ENCODE data around the gene SIRT2.
"Not testable (repeated sequence)": the region's sequence is repeated elsewhere in the genome, so short reads cannot be mapped to it uniquely, and the experiment has no call there.

SIRT2 gene

GRCh38 chr19:38898788-38899446, 501 bp downstream of the SIRT2 start:
- DNase-seq (ENCODE audit: low read depth in 4 of 4, low spot score in 1 of 4): no peak

- DNase-seq (ENCODE audit: low read depth in 4 of 4, low spot score in 1 of 4): no peak
Measured at GRCh38 chr19:38894968-38895367, 4.5 kb downstream of the SIRT2 start.

DNA sequence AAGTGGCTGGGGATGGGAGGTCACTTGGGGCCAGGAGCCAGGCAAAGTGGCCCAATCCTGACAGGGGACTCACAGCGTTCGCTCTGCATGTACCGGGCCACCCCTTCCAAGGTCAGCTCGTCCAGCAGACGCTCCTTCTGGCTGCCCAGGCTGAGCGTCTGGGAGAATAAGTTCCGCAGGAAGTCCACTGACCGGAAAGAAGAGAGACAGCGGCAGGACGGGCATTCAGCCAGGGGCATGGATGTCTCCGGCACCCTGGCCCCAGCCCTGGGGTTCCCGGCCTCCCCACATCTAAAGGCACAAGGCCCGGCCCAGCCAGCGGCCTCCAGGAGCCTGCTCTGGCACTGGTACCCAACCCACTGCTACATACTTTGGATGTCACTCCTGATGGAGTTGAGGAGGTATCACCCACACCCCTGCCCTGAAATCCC, 6.1 kb downstream of the SIRT2 start:
- DNase-seq (ENCODE audit: low read depth in 4 of 4, low spot score in 1 of 4): no peak

DNA sequence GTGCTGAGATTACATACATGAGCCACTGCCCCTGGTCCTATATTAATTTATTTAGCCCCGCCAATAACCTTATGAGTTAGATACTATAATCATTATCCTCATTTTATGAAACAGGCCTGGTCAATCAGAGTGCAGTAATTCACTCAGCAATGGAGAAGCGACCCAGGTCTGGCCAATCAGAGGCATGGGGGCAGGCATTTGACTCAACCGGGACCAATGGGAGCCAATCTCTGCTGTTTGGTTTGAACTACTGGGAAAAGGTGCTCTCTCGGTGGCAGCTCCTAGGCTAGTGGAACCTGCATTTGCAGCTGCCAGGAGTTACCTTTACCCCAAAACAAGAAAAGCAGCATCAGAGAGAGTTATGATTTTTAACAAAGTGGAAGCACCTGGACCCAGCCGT, 6.6 kb downstream of the SIRT2 start:
- DNase-seq (ENCODE audit: low read depth in 4 of 4, low spot score in 1 of 4): no peak

GRCh38 chr19:38891771-38892170, 7.6 kb downstream of the SIRT2 start:
- no peak for DNase-seq (ENCODE audit: low read depth in 4 of 4, low spot score in 1 of 4)

GRCh38 chr19:38890686-38891085, 8.7 kb downstream of the SIRT2 start:
- DNase-seq (ENCODE audit: low read depth in 4 of 4, low spot score in 1 of 4): no peak

- DNase-seq (ENCODE audit: low read depth in 4 of 4, low spot score in 1 of 4): no peak
Measured at GRCh38 chr19:38889803-38890202, 9.6 kb downstream of the SIRT2 start.

GRCh38 chr19:38888876-38889275, 10.5 kb downstream of the SIRT2 start:
- no peak for DNase-seq (ENCODE audit: low read depth in 4 of 4, low spot score in 1 of 4)

DNA sequence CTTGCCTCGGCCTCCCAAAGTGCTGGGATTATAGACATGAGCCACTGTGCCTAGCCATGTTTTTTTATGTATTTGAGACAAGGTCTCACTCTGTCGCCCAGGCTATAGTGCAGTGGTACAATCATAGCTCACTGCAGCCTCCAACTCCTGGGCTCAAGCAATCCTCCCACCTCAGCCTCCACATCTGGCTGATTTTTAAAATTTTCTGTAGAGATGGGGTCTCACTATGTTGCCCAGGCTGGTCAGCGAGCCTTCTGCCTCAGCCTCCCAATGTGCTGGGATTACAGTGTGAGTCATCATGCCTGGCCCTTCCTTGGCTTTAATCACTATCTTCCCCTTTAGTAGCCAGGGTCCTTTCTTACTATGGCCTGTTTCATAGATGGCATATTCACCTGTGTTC, 14.7 kb downstream of the SIRT2 start:
- not testable (repeated sequence) for DNase-seq (ENCODE audit: low read depth in 4 of 4, low spot score in 1 of 4)

DNA sequence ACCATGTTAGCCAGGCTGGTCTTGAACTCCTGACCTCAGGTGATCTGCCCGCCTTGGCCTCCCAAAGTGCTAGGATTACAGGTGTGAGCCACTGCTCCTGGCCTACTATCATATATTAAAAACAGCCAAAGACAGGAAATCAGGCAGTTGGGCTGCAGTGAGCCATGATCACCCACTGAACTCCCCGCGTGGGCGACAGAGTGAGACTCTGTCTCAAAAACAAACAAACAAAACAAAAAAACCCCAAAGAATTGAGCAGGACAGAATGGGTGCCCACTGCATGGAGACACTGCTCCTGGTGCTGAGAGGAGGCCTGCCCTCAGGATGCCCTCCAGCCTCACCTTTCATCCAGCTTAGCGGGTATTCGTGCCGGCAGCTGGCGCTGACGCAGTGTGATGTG, 16.1 kb downstream of the SIRT2 start:
- no peak for DNase-seq (ENCODE audit: low read depth in 4 of 4, low spot score in 1 of 4)

GRCh38 chr19:38880882-38881609, 18.4 kb downstream of the SIRT2 start:
- no peak for DNase-seq (ENCODE audit: low read depth in 4 of 4, low spot score in 1 of 4)

DNA sequence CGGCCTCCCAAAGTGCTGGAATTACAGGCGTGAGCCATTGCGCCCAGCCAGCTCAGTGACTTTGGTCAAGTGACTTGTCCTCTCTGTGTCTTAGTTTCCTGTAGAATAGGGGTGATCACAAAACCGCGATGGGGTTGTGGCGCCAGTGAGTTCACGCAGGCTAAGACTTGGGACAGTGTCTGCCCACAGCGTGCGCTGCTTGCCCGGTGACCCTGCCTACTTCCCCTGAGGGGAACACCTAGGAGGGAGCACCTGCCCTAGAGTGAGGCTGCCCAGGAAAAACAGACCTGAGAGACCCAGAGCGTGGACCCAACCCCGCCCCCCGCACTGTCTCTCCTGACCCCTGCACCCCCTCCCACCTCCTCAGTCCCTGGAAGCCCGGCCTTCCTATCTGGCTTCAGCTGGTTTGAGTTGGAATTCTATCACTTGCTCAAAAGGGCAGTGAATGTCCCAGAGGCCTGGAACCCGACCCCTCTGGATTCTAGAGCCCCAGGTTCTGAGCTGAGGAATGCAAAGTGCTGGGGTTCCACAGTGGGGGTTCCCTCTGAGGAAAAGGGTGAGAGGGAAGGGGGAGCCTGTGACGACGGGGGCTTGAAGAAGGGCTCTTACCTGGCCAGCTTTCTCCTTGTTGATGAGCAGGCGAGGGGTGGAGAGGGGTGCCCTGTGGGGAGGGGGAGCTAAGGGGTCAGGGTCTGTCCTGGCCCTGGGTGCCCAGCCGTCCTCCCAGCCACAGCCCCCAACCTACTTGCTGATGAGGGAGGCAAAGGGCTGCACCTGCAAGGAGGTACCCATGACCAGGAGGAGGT, 19.1 kb downstream of the SIRT2 start:
- no peak for DNase-seq (ENCODE audit: low read depth in 4 of 4, low spot score in 1 of 4)

GRCh38 chr19:38879400-38879751, 20.0 kb downstream of the SIRT2 start:
- no peak for DNase-seq (ENCODE audit: low read depth in 4 of 4, low spot score in 1 of 4)

DNA sequence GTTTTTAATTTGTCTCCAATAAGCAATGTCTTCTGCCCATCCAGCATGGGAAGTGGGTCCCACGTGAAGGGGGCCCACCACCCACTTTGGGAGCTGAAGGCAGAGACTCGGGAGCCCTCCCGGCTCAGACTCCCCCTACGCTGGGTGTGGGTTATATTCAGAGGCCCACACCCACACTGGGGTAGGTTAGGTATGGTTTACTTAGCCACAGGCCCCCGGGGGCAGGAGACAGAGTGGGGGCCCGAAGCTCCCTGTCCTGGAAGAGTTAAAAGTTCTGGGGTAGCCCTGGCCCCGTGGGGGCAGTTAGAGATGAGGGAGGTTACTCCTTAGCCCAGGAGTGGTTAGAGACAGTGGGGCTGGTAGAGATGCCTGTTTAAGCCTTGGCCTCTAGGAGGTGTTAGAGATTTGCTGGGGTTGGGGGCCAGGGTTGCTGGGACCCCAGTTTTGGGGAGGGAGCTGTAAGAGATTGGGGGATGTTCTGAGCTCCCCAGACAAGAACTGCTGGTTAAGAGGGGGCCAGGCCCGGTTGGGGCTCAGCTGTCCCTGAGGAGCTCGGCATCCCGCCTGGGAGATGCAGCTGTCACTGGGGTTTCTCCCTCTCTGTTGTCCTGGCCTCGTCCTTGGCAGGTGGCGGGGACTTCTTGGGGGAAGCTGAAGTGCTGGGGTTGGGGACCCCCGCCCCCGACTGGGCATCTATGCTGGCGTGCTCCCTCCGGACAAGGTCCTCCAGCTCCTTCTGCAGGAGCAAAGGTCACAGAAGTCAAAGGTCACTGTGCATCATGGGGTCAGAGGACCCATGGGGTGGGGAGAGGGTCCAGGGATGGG, 20.6 kb downstream of the SIRT2 start:
- DNase-seq (ENCODE audit: low read depth in 4 of 4, low spot score in 1 of 4): no peak

DNA sequence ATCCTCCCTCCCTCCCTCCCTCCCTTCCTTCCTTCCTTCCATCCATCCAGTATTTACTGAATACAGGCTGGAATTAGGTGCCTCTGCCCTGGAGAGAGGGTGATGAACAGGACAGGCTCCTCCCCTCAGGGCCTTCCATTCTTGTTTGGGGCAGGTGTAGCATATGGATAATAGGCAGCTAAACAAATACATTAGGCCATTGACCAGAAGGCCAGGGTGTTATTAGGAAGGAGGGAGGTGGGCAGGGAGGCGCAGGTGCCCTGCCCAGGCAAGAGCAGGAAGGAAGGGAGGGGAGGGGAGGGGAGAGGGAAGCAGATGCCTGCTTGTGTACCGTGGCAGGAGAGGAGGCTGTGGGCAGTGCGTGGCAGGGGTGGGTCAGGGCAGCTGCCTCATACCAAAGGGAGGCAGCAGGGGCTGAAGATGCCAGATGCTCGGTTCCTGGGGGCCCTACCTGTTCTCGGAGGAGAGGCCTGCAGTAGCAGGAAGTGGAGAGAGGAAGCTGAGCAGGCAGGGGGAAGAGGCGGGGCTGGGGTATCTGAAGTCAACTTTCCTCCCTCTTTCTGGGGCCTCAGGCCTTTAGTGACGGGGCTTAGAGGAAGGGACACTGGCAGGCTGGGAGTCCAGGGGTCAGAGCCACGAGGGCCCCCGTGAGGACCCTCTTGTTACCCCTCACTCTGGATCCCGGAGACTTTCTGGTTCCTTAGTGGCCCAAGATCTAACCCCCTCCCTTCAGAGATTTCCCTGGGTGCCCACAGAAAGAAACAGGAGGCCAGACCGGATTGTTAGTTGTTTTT, 21.4 kb downstream of the SIRT2 start, which contains the start of gene RINL:
Gene RINL, minus strand, starts transcription at position 495 of the 794 bp plus-strand sequence. CDS start 1,533 bp downstream, outside the sequence.
- DNase-seq (ENCODE audit: low read depth in 4 of 4, low spot score in 1 of 4): peak in 2 of 4 experiments; percentile 56 to 61

DNA sequence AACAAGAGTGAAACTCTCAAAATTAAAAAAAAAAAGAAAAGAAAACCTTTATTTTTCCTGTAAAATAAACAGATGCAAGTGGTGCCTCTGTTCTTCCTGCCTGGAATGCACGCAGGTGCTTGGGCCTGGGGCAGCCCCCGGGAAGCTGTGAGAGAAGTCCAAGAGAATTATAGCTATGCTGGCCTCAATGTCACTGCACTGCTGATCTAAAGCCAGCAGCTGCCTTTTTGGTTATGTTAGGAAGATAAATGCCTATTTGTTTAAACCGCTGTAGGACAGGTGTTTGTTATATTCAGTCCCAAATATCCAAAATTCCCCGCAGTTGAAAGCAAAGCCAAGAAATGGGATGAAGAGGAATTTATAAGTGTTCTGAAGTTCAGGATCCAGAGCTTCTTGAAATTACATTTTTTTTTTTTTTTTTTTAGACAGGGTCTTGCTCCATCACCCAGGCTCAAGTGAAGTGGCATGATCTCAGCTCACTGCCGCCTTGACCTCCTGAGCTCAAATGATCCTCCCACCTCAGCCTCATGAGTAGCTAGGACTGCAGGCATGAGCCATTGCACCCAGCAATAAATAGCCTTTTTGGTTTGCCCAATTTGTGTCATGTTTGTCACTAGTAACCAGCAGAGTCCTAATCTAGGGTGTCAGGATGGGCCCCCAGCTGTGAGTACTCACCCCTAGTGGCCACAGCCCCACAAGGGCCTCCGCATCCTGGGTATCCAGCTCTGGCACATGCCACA, 23.6 kb downstream of the SIRT2 start:
- DNase-seq (ENCODE audit: low read depth in 4 of 4, low spot score in 1 of 4): no peak

DNA sequence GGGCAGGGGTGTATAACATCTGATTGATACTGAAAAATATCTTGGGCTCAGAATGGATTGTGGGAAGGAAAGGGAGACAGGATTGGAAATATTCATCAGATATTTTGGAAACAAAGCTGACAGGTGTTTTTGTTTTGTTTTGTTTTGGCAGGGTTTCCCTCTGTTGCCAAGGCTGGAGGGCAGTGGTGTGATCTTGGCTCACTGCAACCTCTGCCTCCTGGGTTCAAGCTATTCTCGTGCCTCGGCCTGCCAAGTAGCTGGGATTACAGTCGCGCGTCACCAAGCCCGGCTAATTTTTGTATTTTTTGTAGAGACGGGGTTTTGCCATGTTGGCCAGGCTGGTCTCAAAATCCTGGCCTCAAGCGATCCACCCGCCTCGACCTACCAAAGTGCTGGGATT, 26.0 kb downstream of the SIRT2 start:
- not testable (repeated sequence) for DNase-seq (ENCODE audit: low read depth in 4 of 4, low spot score in 1 of 4)

DNA sequence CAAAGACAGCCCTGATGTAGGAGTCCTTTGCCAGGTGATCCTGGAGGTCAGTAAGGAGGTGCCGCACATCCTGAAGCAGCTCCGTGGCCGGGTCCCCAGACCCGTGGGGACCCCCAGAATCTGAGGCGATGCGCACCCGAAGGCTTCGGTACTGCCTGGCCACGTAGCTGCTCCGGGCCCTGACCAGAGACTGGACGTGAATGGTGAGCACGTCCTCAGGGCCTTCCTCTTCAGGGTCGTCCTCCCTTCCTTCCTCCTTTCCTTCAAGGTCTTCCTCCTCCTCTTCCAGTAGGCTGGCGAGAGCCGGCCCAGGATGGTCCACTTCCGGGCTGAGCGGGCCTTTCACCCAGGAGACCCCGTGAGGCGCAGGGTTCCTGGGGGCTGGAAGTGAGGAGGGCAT, 28.8 kb downstream of the SIRT2 start:
- no peak for DNase-seq (ENCODE audit: low read depth in 4 of 4, low spot score in 1 of 4)

- peak; percentile 73 to 91 (median 84) for DNase-seq (ENCODE audit: low read depth in 4 of 4, low spot score in 1 of 4)
Measured at GRCh38 chr19:38869836-38870607, 29.4 kb downstream of the SIRT2 start.
